HG02970 (cell line): ENCODE measurements around the gene HTR7.
"Not testable (repeated sequence)": the region's sequence is repeated elsewhere in the genome, so short reads cannot be mapped to it uniquely, and the experiment has no call there.

ENCODE experiments used
- ATAC-seq: cut with Tn5 transposase; IDR thresholded peaks from one replicate; pipeline ENCODE4 v1.9.1; 2021; ENCODE audit warnings: mild to moderate bottlenecking, moderate library complexity, moderate number of reproducible peaks; ENCODE audit not compliant: unreplicated experiment, low FRiP score

The HTR7 gene

GRCh38 chr10:90857635-90858460 lies at the start of gene HTR7:
Gene HTR7, minus strand, starts transcription at chr10:90858039. Its CDS starts 368 bp downstream, at chr10:90857671.
- ATAC-seq = peak; percentile 70

GRCh38 chr10:90906596-90906995 lies 48.8 kb upstream of the HTR7 start:
- no peak for ATAC-seq

- no peak for ATAC-seq
Measured at GRCh38 chr10:90905925-90906324, 48.1 kb upstream of the HTR7 start.

- not testable (repeated sequence) for ATAC-seq
Measured at GRCh38 chr10:90896916-90897315, 39.1 kb upstream of the HTR7 start.

DNA sequence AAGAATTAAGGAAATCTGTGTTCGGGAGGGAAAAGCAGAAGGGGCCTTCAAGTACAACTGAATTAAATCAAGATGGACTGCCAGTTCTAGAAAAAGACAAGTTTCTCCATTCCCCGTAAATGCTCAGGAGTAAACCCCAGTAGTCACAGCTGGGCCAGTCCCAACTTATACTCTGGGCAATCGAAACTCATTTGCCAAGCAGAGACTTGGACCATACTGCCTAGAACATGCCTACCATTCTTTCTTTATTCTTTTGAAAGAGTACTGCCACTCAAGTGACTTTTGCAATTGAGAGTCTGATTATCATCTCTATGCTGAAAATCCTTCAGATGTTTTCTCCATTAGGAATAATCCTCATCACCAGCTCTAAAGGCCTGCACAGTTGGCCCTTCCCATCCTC lies 35.4 kb upstream of the HTR7 start:
- ATAC-seq = no peak

GRCh38 chr10:90890347-90890746 lies 32.5 kb upstream of the HTR7 start:
- no peak for ATAC-seq

DNA sequence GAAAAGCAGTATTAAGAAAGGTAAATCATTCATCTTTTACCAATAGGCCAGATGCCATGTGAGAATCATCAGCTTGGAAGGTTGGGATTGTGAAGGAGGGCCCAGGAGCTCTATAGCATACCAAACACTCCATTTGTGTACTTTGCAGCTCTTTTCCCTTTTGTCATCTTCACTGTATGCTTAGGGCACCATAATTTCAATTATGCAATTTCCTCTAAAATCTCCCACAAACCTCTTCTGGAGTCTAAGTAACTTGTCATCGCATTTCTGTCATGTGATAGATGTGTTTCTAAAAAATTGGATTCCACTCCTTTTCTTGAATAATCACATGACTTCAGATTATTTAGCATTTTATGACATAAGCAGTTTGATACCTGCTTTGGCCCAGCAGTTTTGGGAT lies 31.8 kb upstream of the HTR7 start:
- no peak for ATAC-seq

DNA sequence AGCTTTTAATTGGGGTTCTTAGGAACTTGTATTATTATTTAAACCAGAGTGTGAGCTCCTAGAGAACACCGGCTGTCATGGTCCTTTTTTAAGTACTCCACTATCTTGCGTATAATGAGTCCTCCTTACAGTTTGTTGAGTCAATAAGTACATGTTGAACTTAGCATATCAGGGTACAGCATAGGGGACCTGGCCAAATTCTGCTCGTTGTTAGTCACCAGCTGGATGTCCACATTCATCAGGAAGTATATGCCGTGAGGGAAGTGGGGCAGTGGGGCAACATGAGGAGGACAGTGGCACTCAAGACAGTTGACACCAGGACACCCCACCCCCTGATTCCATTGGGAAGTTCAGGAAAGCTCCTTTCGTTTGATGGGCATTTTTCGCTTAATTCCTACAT lies 30.5 kb upstream of the HTR7 start:
- ATAC-seq = no peak

- ATAC-seq = no peak
Measured at GRCh38 chr10:90887555-90887954, 29.7 kb upstream of the HTR7 start.

DNA sequence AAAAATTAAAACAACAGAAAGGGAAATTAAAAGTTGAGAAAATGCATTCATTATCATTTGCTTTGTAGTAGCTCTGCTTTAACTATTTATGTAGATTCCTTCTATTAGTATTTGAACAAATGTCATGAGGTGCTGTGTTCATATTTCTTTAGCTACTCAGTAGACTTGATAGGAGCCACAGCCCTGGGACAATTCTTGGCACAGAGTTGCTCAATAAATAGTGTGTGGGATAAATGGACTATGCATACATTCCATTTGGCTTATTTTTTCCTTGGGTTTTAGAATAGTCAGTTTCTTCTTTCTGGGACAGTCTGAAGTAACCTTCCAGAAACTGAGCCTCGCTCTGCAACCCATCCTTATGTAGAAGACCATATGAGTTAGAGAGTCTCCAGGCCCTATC lies 27.3 kb upstream of the HTR7 start:
- ATAC-seq = no peak

- ATAC-seq = no peak
Measured at GRCh38 chr10:90884431-90884830, 26.6 kb upstream of the HTR7 start.

- ATAC-seq = not testable (repeated sequence)
Measured at GRCh38 chr10:90880059-90880719, 22.4 kb upstream of the HTR7 start.

- ATAC-seq = no peak
Measured at GRCh38 chr10:90879062-90879461, 21.2 kb upstream of the HTR7 start.

GRCh38 chr10:90872648-90873020 lies 14.8 kb upstream of the HTR7 start:
- no peak for ATAC-seq

- peak; percentile 92 for ATAC-seq
Measured at GRCh38 chr10:90871766-90872647, 14.2 kb upstream of the HTR7 start, which contains the start of gene RPP30. Gene RPP30, plus strand, starts transcription at chr10:90871974. Its CDS starts 13 bp downstream, at chr10:90871987.

- ATAC-seq = peak; percentile 54
Measured at GRCh38 chr10:90871279-90871765, 13.5 kb upstream of the HTR7 start.

GRCh38 chr10:90866050-90866598 lies 8.3 kb upstream of the HTR7 start:
- no peak for ATAC-seq

GRCh38 chr10:90865401-90865800 lies 7.6 kb upstream of the HTR7 start:
- no peak for ATAC-seq

DNA sequence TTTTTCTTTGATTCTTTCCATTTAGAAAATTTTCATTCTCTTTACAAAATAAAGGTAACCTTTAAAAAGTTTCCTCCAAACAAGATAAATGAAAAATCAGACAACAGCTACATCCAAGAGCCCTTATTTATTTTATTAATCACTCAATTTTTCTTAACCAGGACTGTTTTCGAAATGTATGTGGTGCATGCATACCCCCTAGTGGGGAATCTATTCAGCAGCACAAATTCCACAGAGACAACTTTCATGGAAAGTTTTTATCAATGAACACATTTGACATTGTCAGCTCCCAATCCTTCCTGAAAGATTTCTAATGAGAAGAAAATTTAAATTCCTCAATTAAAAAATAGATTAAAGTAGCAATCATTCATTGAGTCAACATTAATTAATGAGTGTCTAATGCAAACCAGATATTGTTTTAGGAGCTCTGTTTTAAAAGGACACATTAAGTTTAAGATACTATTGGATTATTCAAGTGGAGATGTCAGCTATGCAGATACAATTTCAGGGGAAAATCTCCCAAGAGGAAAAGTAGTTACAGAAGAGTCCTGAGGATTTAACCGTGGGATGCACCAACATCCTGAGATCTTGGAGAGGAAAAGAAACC lies 5.2 kb upstream of the HTR7 start:
- no peak for ATAC-seq

DNA sequence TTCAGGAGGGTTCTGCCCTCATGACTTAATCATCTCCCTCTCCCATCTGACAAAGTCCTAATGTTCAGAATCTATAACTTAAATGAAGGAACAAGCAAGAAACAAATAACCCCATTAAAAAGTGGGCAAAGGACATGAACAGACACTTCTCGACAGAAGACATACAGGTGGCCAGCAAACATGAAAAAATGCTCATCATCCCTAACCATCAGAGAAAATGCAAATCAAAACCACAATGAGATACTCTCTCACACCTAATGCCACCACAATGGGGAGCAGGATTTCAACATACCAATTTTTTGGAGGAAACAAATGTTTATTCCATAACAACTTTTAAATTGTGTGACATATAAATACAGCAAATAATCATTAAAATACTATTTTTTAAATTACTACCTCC lies 3.0 kb upstream of the HTR7 start:
- no peak for ATAC-seq
